MM.1S (cell line): ENCODE measurements around the gene AKAP3.

ENCODE experiments used
- DNase-seq: peaks from one replicate; pipeline ENCODE4 v3.0.0-alpha.2; 2015
- H2AFZ ChIP-seq: fragments of 300-600 bp; sonication (generic); 2 replicates; pipeline ENCODE4 v1.6.0; 2016; ENCODE audit warnings: antibody characterized with exemption, low read length
- H3F3A ChIP-seq: fragments of 300-600 bp; sonication (generic); 2 replicates; pipeline ENCODE4 v1.6.1; 2016; ENCODE audit warnings: mild to moderate bottlenecking, antibody characterized with exemption, low read length, moderate library complexity, mixed read lengths; ENCODE audit not compliant: insufficient read depth
- H3K27ac ChIP-seq: fragments of 300-600 bp; sonication (generic); 2 replicates; pipeline ENCODE4 v1.5.1; 2016; ENCODE audit warnings: mild to moderate bottlenecking, low read length
- H3K27me3 ChIP-seq: fragments of 300-600 bp; sonication (generic); replicated peaks from 2 replicates; pipeline ENCODE4 v1.6.0; 2016; ENCODE audit warnings: low read length; ENCODE audit not compliant: insufficient read depth
- H3K36me3 ChIP-seq: fragments of 300-600 bp; sonication (generic); replicated peaks from 2 replicates; pipeline ENCODE4 v1.6.1; 2016; ENCODE audit warnings: mild to moderate bottlenecking, low read length, mixed read lengths; ENCODE audit not compliant: insufficient read depth
- H3K4me1 ChIP-seq: fragments of 300-600 bp; sonication (generic); 2 replicates; pipeline ENCODE4 v1.6.1; 2016; ENCODE audit warnings: low read length, mixed read lengths
- H3K4me2 ChIP-seq: fragments of 300-600 bp; sonication (generic); 2 replicates; pipeline ENCODE4 v1.6.0; 2016; ENCODE audit warnings: low read depth, low read length
- H3K4me3 ChIP-seq: fragments of 300-600 bp; sonication (generic); 2 replicates; pipeline ENCODE4 v1.5.1; 2016; ENCODE audit warnings: low read length, mixed read lengths
- H3K79me2 ChIP-seq: fragments of 300-600 bp; sonication (generic); 2 replicates; pipeline ENCODE4 v1.6.1; 2016; ENCODE audit warnings: mixed run types, low read length, mixed read lengths
- H3K9ac ChIP-seq: fragments of 300-600 bp; sonication (generic); 2 replicates; pipeline ENCODE4 v1.6.1; 2016; ENCODE audit warnings: low read length, mixed read lengths
- H3K9me2 ChIP-seq: fragments of 300-600 bp; sonication (generic); replicated peaks from 2 replicates; pipeline ENCODE4 v1.6.1; 2016; ENCODE audit warnings: mild to moderate bottlenecking, low read length, mixed read lengths; ENCODE audit not compliant: insufficient read depth
- H3K9me3 ChIP-seq: fragments of 300-600 bp; sonication (generic); replicated peaks from 2 replicates; pipeline ENCODE4 v1.6.1; 2016; ENCODE audit warnings: mild to moderate bottlenecking, low read length, mixed read lengths; ENCODE audit not compliant: insufficient read depth
- H4K20me1 ChIP-seq: fragments of 300-600 bp; sonication (generic); 2 replicates; pipeline ENCODE4 v1.6.1; 2016; ENCODE audit warnings: mild to moderate bottlenecking, low read length, moderate library complexity, mixed read lengths; ENCODE audit not compliant: insufficient read depth
- EZH2 ChIP-seq: fragments of 300-600 bp; sonication (generic); optimal IDR thresholded peaks from 2 replicates; pipeline ENCODE3; 2017; ENCODE audit warnings: low read depth, mild to moderate bottlenecking, antibody characterized with exemption, low read length, mixed read lengths
- EZH2phosphoT487 ChIP-seq: fragments of 300-600 bp; sonication (generic); IDR thresholded peaks from 2 replicates; pipeline ENCODE4 v1.6.1; 2018; ENCODE audit warnings: antibody characterized with exemption, low read length
- TF ChIP-seq, protein P1 (sequence below): fragments of 300-600 bp; sonication (generic); IDR thresholded peaks from 2 replicates; pipeline ENCODE4 v1.5.1; 2016; ENCODE audit warnings: antibody characterized with exemption, low read length, mixed read lengths

The AKAP3 gene

DNA sequence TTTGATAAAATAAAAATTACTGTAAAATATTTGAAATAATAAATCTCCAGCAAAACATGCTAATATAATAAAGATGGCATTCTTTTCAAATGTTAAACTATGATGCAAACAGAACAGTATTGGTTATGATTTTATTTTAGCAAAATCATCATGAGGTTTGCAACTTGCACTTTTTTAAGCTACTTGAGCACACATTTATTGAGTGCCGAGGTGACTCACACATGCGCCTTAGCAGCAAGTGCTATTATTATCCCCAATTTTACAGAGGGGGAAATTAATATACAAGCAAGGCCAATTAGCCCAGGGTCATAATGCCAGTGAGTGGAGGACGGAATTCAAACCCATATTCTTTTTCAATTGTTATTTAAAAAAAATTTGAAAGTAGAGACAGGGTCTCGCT, 79.6 kb downstream of the AKAP3 start:
- H3K27me3 ChIP-seq = no peaks in the 10 kb centered on the region
- no peaks in the 10 kb centered on the region for H3K79me2 ChIP-seq
- H2AFZ ChIP-seq = no peak overlapping the region
- H3F3A ChIP-seq = peaks cover 4% of the 10 kb centered on the region; the same call in 1 of the 2 replicates
- no peaks in the 10 kb centered on the region for H3K9me3 ChIP-seq
- H3K36me3 ChIP-seq = no peaks in the 10 kb centered on the region
- no peak overlapping the region for H3K4me3 ChIP-seq
- no peaks in the 10 kb centered on the region for H4K20me1 ChIP-seq
- DNase-seq = no peak
- peaks cover 9% of the 10 kb centered on the region; the same call in 1 of the 2 replicates for H3K4me1 ChIP-seq
- TF ChIP-seq, protein P1, sequence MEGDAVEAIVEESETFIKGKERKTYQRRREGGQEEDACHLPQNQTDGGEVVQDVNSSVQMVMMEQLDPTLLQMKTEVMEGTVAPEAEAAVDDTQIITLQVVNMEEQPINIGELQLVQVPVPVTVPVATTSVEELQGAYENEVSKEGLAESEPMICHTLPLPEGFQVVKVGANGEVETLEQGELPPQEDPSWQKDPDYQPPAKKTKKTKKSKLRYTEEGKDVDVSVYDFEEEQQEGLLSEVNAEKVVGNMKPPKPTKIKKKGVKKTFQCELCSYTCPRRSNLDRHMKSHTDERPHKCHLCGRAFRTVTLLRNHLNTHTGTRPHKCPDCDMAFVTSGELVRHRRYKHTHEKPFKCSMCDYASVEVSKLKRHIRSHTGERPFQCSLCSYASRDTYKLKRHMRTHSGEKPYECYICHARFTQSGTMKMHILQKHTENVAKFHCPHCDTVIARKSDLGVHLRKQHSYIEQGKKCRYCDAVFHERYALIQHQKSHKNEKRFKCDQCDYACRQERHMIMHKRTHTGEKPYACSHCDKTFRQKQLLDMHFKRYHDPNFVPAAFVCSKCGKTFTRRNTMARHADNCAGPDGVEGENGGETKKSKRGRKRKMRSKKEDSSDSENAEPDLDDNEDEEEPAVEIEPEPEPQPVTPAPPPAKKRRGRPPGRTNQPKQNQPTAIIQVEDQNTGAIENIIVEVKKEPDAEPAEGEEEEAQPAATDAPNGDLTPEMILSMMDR = no peak
- TF ChIP-seq EZH2phosphoT487 (no peak), EZH2 (no peak)
- H3K9me2 ChIP-seq = no peaks in the 10 kb centered on the region
- H3K9ac ChIP-seq = no peak overlapping the region
- H3K27ac ChIP-seq = no peak overlapping the region
- H3K4me2 ChIP-seq = no peak overlapping the region

DNA sequence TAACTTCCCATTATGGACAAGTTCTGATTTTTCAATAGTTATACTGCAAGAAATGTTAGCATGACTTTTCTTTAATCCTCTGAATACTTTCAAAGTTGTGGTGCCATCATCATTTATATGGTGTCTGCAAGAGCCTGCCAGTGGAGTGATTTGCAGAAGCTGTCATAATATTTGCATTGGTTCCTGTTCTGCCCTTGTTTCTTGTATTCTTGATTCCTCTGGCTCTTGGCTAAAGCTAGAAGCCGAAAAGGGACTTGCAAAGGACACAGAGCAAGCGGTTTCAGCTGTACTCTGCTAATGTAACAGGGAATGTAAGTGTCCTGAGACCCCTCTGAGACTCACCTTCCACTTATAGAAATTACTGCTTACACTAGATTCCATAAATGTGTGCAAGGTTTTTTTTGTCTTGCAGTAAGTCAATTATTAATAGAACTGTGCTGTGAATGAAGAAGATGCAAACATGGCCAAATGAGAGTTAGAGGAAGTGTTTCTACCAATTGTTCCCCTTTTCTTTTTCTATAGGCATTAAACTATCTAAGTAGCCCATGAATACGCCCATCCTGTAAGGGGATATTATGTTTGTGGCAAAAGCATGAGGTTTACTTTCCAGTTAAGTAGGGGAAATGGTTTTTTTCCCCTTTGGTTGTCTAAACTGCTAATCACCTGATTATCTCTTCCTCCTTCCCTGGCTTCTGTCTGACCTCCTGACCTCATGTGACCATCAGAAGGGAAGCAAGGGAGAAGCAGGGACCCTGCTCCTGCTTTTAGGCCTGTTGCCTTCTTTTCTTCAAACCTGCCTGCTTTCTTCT, 81.6 kb downstream of the AKAP3 start:
- no peak for DNase-seq
- Histone ChIP-seq H3F3A (peaks cover 4% of the 10 kb centered on the region; the same call in 1 of the 2 replicates), H3K4me3 (no peak overlapping the region), H3K36me3 (no peaks in the 10 kb centered on the region), H4K20me1 (no peaks in the 10 kb centered on the region), H3K4me2 (no peak overlapping the region), H2AFZ (no peak overlapping the region), H3K79me2 (no peaks in the 10 kb centered on the region), H3K27ac (no peak overlapping the region), H3K9me2 (no peaks in the 10 kb centered on the region), H3K9me3 (no peaks in the 10 kb centered on the region), H3K27me3 (no peaks in the 10 kb centered on the region), H3K9ac (no peak overlapping the region), H3K4me1 (peaks cover 9% of the 10 kb centered on the region; the same call in 1 of the 2 replicates)
- no peak for TF ChIP-seq EZH2phosphoT487
- no peak for TF ChIP-seq EZH2
- TF ChIP-seq, protein P1 = no peak

DNA sequence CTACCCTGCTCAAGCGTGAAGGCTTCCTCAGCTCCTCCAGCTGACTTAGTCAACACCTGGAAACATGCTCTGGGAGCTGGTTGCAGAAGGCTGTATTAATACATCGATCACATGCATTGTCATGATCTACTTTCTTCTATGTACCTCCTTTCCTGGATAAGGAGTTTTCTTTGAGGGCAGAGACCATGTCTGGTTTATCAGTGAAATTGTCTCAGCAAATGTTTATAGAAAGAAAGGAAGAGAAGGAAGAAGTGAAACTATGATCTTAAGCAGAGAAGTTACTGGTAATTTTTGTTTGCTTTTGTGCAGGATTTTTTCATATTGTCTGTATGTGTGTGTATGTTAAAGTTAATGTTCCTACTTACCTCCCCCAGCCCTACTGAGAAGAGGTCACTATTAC, 82.4 kb downstream of the AKAP3 start:
- H3K27ac ChIP-seq = no peak overlapping the region
- no peaks in the 10 kb centered on the region for H3K9me2 ChIP-seq
- peaks cover 4% of the 10 kb centered on the region; the same call in 1 of the 2 replicates for H3F3A ChIP-seq
- no peaks in the 10 kb centered on the region for H3K36me3 ChIP-seq
- 0 out of 2 replicates have a peak overlapping the region, but pooled peaks have one; percentile 5 for H3K4me2 ChIP-seq
- H2AFZ ChIP-seq = no peak overlapping the region
- no peak overlapping the region for H3K9ac ChIP-seq
- H3K4me1 ChIP-seq = peaks cover 9% of the 10 kb centered on the region; the same call in 1 of the 2 replicates
- TF ChIP-seq EZH2phosphoT487 (no peak), EZH2 (no peak)
- TF ChIP-seq, protein P1 = no peak
- no peaks in the 10 kb centered on the region for H3K79me2 ChIP-seq
- no peak overlapping the region for H3K4me3 ChIP-seq
- H4K20me1 ChIP-seq = no peaks in the 10 kb centered on the region
- no peak for DNase-seq
- H3K9me3 ChIP-seq = no peaks in the 10 kb centered on the region
- no peaks in the 10 kb centered on the region for H3K27me3 ChIP-seq
